HepG2 (cell line): ENCODE measurements around the gene HYAL2. TPM values are rescaled to one million over a fixed set of nuclear protein-coding genes. Genes with fewer than 3 reads are reported as not detected.
A peak's percentile ranks its signal among the peaks of the same experiment; 100 is the strongest.

Source experiments
- AKAP8 ChIP-seq: sonication (generic); formaldehyde crosslinking; IDR thresholded peaks from 2 replicates; pipeline ENCODE4 v1.5.1; 2020; ENCODE audit warnings: mild to moderate bottlenecking, missing genetic modification reagents
- CENPT ChIP-seq: sonication (generic); formaldehyde crosslinking; IDR thresholded peaks from 2 replicates; pipeline ENCODE4 v1.8.0; 2022; ENCODE audit warnings: low read depth, mild to moderate bottlenecking, moderate library complexity, missing genetic modification reagents
- CREM ChIP-seq, 2 experiments: sonication (generic) in 1 of 2; formaldehyde crosslinking in 1 of 2; IDR thresholded peaks; 2 replicates each; pipeline versions ENCODE4 v1.4.0 to v1.6.1; 2016 to 2020; ENCODE audit warnings: antibody characterized with exemption in 1 of 2, mild to moderate bottlenecking in 1 of 2, missing genetic modification reagents in 1 of 2
- GZF1 ChIP-seq: sonication (generic); formaldehyde crosslinking; IDR thresholded peaks from 2 replicates; pipeline ENCODE4 v1.5.1; 2020; ENCODE audit warnings: mild to moderate bottlenecking, missing genetic modification reagents
- HOXA5 ChIP-seq: sonication (generic); formaldehyde crosslinking; IDR thresholded peaks from 2 replicates; pipeline ENCODE4 v1.4.0; 2020; ENCODE audit warnings: missing genetic modification reagents
- KAT7 ChIP-seq: IDR thresholded peaks from 2 replicates; pipeline ENCODE4 v1.6.1; 2018; ENCODE audit warnings: borderline replicate concordance, missing compliant biosample characterization
- KDM2A ChIP-seq: sonication (generic); formaldehyde crosslinking; IDR thresholded peaks from 2 replicates; pipeline ENCODE4 v1.4.0; 2020; ENCODE audit warnings: low read depth, missing genetic modification reagents, borderline replicate concordance
- MBD4 ChIP-seq: IDR thresholded peaks from 2 replicates; pipeline ENCODE4 v1.6.1; 2012; ENCODE audit warnings: low read length, inconsistent platforms, borderline replicate concordance
- NAIF1 ChIP-seq: sonication (generic); formaldehyde crosslinking; IDR thresholded peaks from 2 replicates; pipeline ENCODE4 v1.5.0; 2020; ENCODE audit warnings: mild to moderate bottlenecking, missing genetic modification reagents, borderline replicate concordance
- PAX8 ChIP-seq: sonication (generic); formaldehyde crosslinking; IDR thresholded peaks from 2 replicates; pipeline ENCODE4 v1.8.0; 2022; ENCODE audit warnings: mild to moderate bottlenecking, missing genetic modification reagents, borderline replicate concordance
- PHF8 ChIP-seq: sonication (generic); formaldehyde crosslinking; IDR thresholded peaks from 2 replicates; pipeline ENCODE4 v1.5.0; 2020; ENCODE audit warnings: missing genetic modification reagents
- PITX1 ChIP-seq: sonication (generic); formaldehyde crosslinking; IDR thresholded peaks from 2 replicates; pipeline ENCODE4 v1.5.1; 2020; ENCODE audit warnings: mild to moderate bottlenecking, missing genetic modification reagents
- SOX6 ChIP-seq, 2 experiments: fragments of 450-650 bp in 1 of 2; sonication (generic) in 1 of 2; formaldehyde crosslinking in 1 of 2; IDR thresholded peaks; 2 replicates each; pipeline versions ENCODE4 v1.4.0 to v1.6.1; 2017 to 2020; ENCODE audit warnings: antibody characterized with exemption in 1 of 2, mild to moderate bottlenecking in 1 of 2, missing genetic modification reagents in 1 of 2
- TARDBP ChIP-seq: sonication (generic); formaldehyde crosslinking; IDR thresholded peaks from 2 replicates; pipeline ENCODE4 v1.8.0; 2022; ENCODE audit warnings: mild to moderate bottlenecking, missing genetic modification reagents
- TRIM22 ChIP-seq: fragments of 450-650 bp; IDR thresholded peaks from 2 replicates; pipeline ENCODE4 v1.6.1; 2017
- ZBTB2 ChIP-seq: sonication (generic); formaldehyde crosslinking; IDR thresholded peaks from 2 replicates; pipeline ENCODE4 v1.8.0; 2022; ENCODE audit warnings: low read depth, missing genetic modification reagents
- ZNF18 ChIP-seq: sonication (generic); formaldehyde crosslinking; IDR thresholded peaks from 2 replicates; pipeline ENCODE4 v1.8.0; 2022; ENCODE audit warnings: mild to moderate bottlenecking, missing genetic modification reagents; ENCODE audit not compliant: insufficient replicate concordance
- ZNF263 ChIP-seq: sonication (generic); formaldehyde crosslinking; IDR thresholded peaks from 2 replicates; pipeline ENCODE4 v1.4.0; 2020; ENCODE audit warnings: missing genetic modification reagents
- ZNF331 ChIP-seq: sonication (generic); formaldehyde crosslinking; IDR thresholded peaks from 2 replicates; pipeline ENCODE4 v1.4.0; 2020; ENCODE audit warnings: missing genetic modification reagents
- ZNF33A ChIP-seq: sonication (generic); formaldehyde crosslinking; IDR thresholded peaks from 2 replicates; pipeline ENCODE4 v1.5.1; 2020; ENCODE audit warnings: missing genetic modification reagents, mild to moderate bottlenecking, moderate library complexity, borderline replicate concordance
- ZNF7 ChIP-seq: IDR thresholded peaks from 2 replicates; pipeline ENCODE4 v1.6.1; 2016; ENCODE audit warnings: missing biosample characterization, missing genetic modification reagents
- ZSCAN20 ChIP-seq: sonication (generic); formaldehyde crosslinking; IDR thresholded peaks from 2 replicates; pipeline ENCODE4 v1.4.0; 2020; ENCODE audit warnings: missing genetic modification reagents, mild to moderate bottlenecking, borderline replicate concordance
- polyA plus RNA-seq, 8 experiments: library from polyadenylated mRNA; depleted of rRNA in 3 of 8; stranded (reverse) in 7 of 8; unstranded in 1 of 8; fragments of >200 nt; fragmentation: Illumina TruSeq in 4 of 8; extraction: Trizol in 4 of 8; gene quantifications; 2 replicates each; pipeline versions ENCODE4 v1.2.1 to v1.2.3, GENCODE V29; 2011 to 2016; ENCODE audit warnings: low read depth in 4 of 8, missing spikeins in 1 of 8, mixed read lengths in 1 of 8; ENCODE audit not compliant: insufficient read depth in 1 of 8
- total RNA-seq, 5 experiments: library from RNA; depleted of rRNA; stranded (reverse); fragments of >200 nt; fragmentation: Illumina TruSeq; extraction: Trizol; gene quantifications; 2 replicates each; pipeline ENCODE4 v1.2.3, GENCODE V29; 2016; ENCODE audit warnings: low read depth in 1 of 5
- TF ChIP-seq, protein P1 (sequence below): sonication (generic); formaldehyde crosslinking; IDR thresholded peaks from 2 replicates; pipeline ENCODE4 v1.4.0; 2020; ENCODE audit warnings: mild to moderate bottlenecking, missing genetic modification reagents

HYAL2 gene
- total and polyA plus RNA-seq, 2 of the 13 experiments (the other 11 are each of a cell fraction or from before 2014, with no cell fraction given) = 76.2 to 102 TPM

DNA sequence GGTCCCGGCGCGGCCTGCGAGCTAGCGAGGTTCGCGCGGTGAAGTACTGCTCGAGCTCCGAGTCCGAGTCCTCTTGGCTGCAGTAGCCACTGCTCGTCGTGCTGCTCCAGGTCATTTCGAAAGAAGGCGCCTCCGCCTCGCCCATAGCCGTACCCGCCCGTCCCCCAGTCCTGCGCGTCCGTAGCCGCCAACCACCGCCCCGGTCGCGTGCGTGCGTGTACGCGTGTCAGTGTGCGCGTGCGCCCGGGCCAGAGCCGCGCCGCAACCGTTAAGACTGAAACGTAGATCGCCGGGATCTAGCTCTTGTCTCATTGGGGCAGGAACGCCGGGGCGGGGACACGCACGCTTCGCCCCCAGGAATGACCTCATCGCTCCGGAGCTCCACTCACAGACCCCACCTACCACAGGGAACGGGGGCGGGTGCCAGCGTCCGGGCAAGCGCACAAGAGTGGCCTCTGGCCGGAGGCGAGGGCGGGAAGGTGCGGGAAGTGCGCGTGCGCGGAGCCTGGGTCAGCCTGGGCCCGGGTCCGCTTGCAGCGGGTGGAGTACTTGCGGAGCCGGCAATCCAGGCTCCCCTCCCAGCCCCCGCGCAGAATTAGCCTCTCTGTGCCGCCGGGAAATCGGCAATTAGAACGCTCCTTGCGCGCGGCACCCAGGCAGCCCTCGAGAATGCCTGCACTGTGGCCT lies 14.8 kb upstream of the HYAL2 start (continued):
- 0 out of 2 replicates have a peak, but pooled peaks have one; percentile 52 for TF ChIP-seq AKAP8 (CRISPR knock-in tag)
- 0 out of 2 replicates have a peak, but pooled peaks have one; percentile 33 for TF ChIP-seq ZSCAN20 (CRISPR knock-in tag)
- no peak for TF ChIP-seq ZNF7 (CRISPR knock-in tag)
- TF ChIP-seq CENPT = peak; percentile 25; the same call in 1 of the 2 replicates
- TF ChIP-seq TARDBP = peak; percentile 87
- TF ChIP-seq HOXA5 (CRISPR knock-in tag) = peak; percentile 15; the same call in 1 of the 2 replicates
- TF ChIP-seq KDM2A (CRISPR knock-in tag) = peak; percentile 49; the same call in 1 of the 2 replicates
- TF ChIP-seq GZF1 (CRISPR knock-in tag) = no peak
- TF ChIP-seq ZNF33A (CRISPR knock-in tag) = no peak
- peak; percentile 97; the same call in 1 of the 2 replicates for TF ChIP-seq PAX8 (CRISPR knock-in tag)
- TF ChIP-seq ZNF331 (CRISPR knock-in tag) = peak; percentile 46
- peak; percentile 95 for TF ChIP-seq ZBTB2
- peak; percentile 88 for TF ChIP-seq ZNF18 (CRISPR knock-in tag)
- TF ChIP-seq, protein P1, sequence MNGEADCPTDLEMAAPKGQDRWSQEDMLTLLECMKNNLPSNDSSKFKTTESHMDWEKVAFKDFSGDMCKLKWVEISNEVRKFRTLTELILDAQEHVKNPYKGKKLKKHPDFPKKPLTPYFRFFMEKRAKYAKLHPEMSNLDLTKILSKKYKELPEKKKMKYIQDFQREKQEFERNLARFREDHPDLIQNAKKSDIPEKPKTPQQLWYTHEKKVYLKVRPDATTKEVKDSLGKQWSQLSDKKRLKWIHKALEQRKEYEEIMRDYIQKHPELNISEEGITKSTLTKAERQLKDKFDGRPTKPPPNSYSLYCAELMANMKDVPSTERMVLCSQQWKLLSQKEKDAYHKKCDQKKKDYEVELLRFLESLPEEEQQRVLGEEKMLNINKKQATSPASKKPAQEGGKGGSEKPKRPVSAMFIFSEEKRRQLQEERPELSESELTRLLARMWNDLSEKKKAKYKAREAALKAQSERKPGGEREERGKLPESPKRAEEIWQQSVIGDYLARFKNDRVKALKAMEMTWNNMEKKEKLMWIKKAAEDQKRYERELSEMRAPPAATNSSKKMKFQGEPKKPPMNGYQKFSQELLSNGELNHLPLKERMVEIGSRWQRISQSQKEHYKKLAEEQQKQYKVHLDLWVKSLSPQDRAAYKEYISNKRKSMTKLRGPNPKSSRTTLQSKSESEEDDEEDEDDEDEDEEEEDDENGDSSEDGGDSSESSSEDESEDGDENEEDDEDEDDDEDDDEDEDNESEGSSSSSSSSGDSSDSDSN (CRISPR knock-in tag) = peak; percentile 85
- peak; percentile 32; the same call in 1 of the 2 replicates for TF ChIP-seq CREM (IDR thresholded peaks at IDR 0.05)
- no peak for TF ChIP-seq CREM (CRISPR knock-in tag; IDR thresholded peaks at IDR 0.05)
- no peak for TF ChIP-seq MBD4
- TF ChIP-seq NAIF1 (CRISPR knock-in tag) = peak; percentile 65; the same call in 1 of the 2 replicates
- TF ChIP-seq ZNF263 (CRISPR knock-in tag) = peak; percentile 9
- TF ChIP-seq PITX1 (CRISPR knock-in tag) = peak; percentile 20; the same call in 1 of the 2 replicates
- no peak for TF ChIP-seq SOX6 (IDR thresholded peaks at IDR 0.05)
- peak; percentile 66; the same call in 1 of the 2 replicates for TF ChIP-seq SOX6 (CRISPR knock-in tag; IDR thresholded peaks at IDR 0.05)
- peak; percentile 71 for TF ChIP-seq KAT7 (CRISPR knock-in tag)
- no peak for TF ChIP-seq TRIM22
- TF ChIP-seq PHF8 (CRISPR knock-in tag) = peak; percentile 83
